GM23248 (cell line): ENCODE data around the gene EDA.

Experiments
- EZH2 ChIP-seq: fragments of 200-600 bp; sonication (generic); IDR thresholded peaks from 2 replicates; pipeline ENCODE4 v1.6.1; 2018; ENCODE audit warnings: antibody characterized with exemption, mild to moderate bottlenecking; ENCODE audit not compliant: insufficient read depth, poor library complexity, severe bottlenecking
- EZH2phosphoT487 ChIP-seq: fragments of 200-600 bp; sonication (generic); IDR thresholded peaks from 2 replicates; pipeline ENCODE4 v1.6.1; 2018; ENCODE audit warnings: antibody characterized with exemption, moderate library complexity, mild to moderate bottlenecking, low read depth; ENCODE audit not compliant: insufficient read depth

DNA sequence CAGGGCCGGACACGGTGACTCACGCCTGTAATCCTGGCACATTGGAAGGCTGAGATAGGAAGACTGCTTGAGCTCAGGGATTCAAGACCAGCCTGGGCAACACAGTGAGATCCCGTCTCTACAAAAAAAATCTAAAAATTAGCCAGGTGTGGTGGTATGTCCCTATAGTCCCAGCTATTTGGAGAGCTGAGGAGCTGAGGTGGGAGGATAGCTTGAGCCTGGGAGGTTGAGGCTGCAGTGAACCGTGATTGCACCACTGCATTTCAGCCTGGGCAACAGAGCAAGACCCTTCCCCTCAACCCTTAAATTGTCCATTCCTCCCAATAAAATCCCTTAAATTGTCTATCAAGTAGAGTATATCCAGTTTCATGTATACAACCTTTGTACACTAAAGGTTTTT is 463.4 kb downstream of the EDA start:
- TF ChIP-seq EZH2phosphoT487: no peak
- TF ChIP-seq EZH2: no peak
